ENCODE data around the gene TXNDC8.
A peak's percentile ranks its signal among the peaks of the same experiment; 100 is the strongest.

TXNDC8 gene

DNA sequence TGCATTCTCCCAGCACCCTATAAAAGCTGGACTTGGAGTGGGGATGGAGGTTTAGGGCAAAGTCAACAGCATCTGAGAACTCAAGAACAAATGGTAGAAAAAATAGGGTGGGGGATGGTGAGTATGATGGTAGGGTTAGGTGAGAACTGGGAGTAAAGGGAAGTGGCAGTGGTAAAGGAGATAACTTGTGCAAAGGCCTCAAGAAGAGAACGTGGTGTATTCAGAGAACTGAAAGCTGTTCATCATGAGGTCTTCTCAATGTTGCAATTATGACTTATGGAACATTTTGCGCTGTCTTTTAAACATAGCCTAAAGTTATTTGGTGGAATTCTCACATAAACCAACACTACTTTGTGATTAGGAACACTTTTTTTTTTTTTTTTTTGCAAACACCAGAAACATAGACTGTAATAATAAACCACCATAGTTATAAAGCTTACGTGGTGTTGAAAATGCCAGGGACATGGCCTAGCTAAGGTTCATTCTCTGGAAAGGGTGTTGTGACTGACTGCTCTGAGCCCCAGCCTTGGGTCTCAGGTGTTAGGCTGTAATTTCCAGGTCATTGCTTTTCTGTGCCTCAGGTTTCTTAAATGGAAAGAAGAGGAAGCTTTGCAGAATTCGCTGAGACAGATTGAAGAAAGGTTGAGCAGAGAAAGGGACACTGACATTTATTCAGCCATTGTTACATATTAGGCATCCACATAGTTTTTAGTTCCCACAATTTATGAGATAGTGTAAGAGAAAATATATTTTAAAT, 19.2 kb upstream of the TXNDC8 start:
- H3K4me3 ChIP-seq (ENCODE audit: insufficient read depth in 1 of 2, low read depth in 1 of 2, low read length in 2 of 2) = no peak overlapping the region
- no peak overlapping the region for H3K9ac ChIP-seq (ENCODE audit: low read length)
- H3K4me1 ChIP-seq (ENCODE audit: control insufficient read depth, insufficient read depth, low read depth, low read length) = no peaks in the 10 kb centered on the region
- no peak overlapping the region for H2AK5ac ChIP-seq (ENCODE audit: low read length, severe bottlenecking)
- H3K23ac ChIP-seq (ENCODE audit: low read length in 2 of 2) = no peak overlapping the region
- H3K4me2 ChIP-seq (ENCODE audit: low read length, poor library complexity, severe bottlenecking) = no peak overlapping the region
- no peak overlapping the region for H2BK12ac ChIP-seq (ENCODE audit: low read length in 2 of 2)
- H2BK5ac ChIP-seq (ENCODE audit: low read depth, low read length, poor library complexity, severe bottlenecking) = no peak overlapping the region
- no peaks in the 10 kb centered on the region for H3K79me1 ChIP-seq (replicated peaks; ENCODE audit: low read length, poor library complexity, severe bottlenecking)
- no peaks in the 10 kb centered on the region for H3K36me3 ChIP-seq (ENCODE audit: control insufficient read depth in 1 of 2, insufficient read depth in 2 of 2, low read depth in 1 of 2, low read length in 2 of 2)
- no peak overlapping the region for H2AFZ ChIP-seq (ENCODE audit: low read depth, low read length)
- H3K4ac ChIP-seq (ENCODE audit: low read depth in 1 of 2, low read length in 2 of 2) = no peak overlapping the region
- H4K91ac ChIP-seq (ENCODE audit: low read length) = no peak overlapping the region
- H4K8ac ChIP-seq (ENCODE audit: low read length) = no peak overlapping the region
- H3K9me3 ChIP-seq (ENCODE audit: control insufficient read depth, low read length) = no peaks in the 10 kb centered on the region
- no peak overlapping the region for H2BK120ac ChIP-seq (ENCODE audit: low read depth, low read length)
- no peak overlapping the region for H3K27ac ChIP-seq (ENCODE audit: low read length, poor library complexity, severe bottlenecking)
- 84% methylated on average over 3 of the region's 4 CpGs for WGBS
- H3K18ac ChIP-seq (ENCODE audit: low read depth in 1 of 2, low read length in 2 of 2) = no peak overlapping the region
- no peak for DNase-seq
- H3K27me3 ChIP-seq (ENCODE audit: control insufficient read depth in 1 of 2, insufficient read depth in 1 of 2, low read length in 2 of 2) = no peaks in the 10 kb centered on the region
- no peak overlapping the region for H3K14ac ChIP-seq (ENCODE audit: low read length in 2 of 2)
- no peak overlapping the region for H2BK15ac ChIP-seq (ENCODE audit: low read depth, poor library complexity, severe bottlenecking)

DNA sequence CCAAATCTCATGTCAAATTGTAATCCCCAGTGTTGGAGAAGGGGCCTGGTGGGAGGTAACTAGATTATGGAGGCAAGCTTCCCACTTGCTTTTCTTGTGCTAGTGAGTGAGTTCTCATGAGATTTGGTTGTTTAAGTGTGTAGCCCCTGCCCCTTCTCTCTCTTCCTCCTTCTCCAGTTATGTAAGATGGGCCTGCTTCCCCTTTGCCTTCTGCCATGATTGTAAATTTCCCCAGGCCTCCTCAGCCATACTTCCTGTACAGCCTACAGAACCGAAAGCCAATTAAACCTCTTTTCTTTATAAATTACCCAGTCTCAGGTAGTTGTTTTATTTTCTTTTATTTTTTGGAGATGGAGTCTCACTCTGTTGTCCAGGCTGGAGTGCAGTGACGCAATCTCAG, 18.2 kb upstream of the TXNDC8 start:
- H3K18ac ChIP-seq (ENCODE audit: low read depth in 1 of 2, low read length in 2 of 2) = no peak overlapping the region
- no peak overlapping the region for H3K27ac ChIP-seq (ENCODE audit: low read length, poor library complexity, severe bottlenecking)
- H2BK12ac ChIP-seq (ENCODE audit: low read length in 2 of 2) = no peak overlapping the region
- H3K4me3 ChIP-seq (ENCODE audit: insufficient read depth in 1 of 2, low read depth in 1 of 2, low read length in 2 of 2) = no peak overlapping the region
- H2BK5ac ChIP-seq (ENCODE audit: low read depth, low read length, poor library complexity, severe bottlenecking) = no peak overlapping the region
- no peak overlapping the region for H2BK15ac ChIP-seq (ENCODE audit: low read depth, poor library complexity, severe bottlenecking)
- DNase-seq = no peak
- H4K91ac ChIP-seq (ENCODE audit: low read length) = no peak overlapping the region
- H3K23ac ChIP-seq (ENCODE audit: low read length in 2 of 2) = no peak overlapping the region
- 100% methylated on average over 1 of the region's 2 CpGs for WGBS
- no peak overlapping the region for H2AFZ ChIP-seq (ENCODE audit: low read depth, low read length)
- H3K9me3 ChIP-seq (ENCODE audit: control insufficient read depth, low read length) = no peaks in the 10 kb centered on the region
- H3K4me2 ChIP-seq (ENCODE audit: low read length, poor library complexity, severe bottlenecking) = no peak overlapping the region
- no peak overlapping the region for H2AK5ac ChIP-seq (ENCODE audit: low read length, severe bottlenecking)
- H3K36me3 ChIP-seq (ENCODE audit: control insufficient read depth in 1 of 2, insufficient read depth in 2 of 2, low read depth in 1 of 2, low read length in 2 of 2) = no peaks in the 10 kb centered on the region
- no peaks in the 10 kb centered on the region for H3K27me3 ChIP-seq (ENCODE audit: control insufficient read depth in 1 of 2, insufficient read depth in 1 of 2, low read length in 2 of 2)
- no peak overlapping the region for H3K9ac ChIP-seq (ENCODE audit: low read length)
- no peaks in the 10 kb centered on the region for H3K4me1 ChIP-seq (ENCODE audit: control insufficient read depth, insufficient read depth, low read depth, low read length)
- no peak overlapping the region for H4K8ac ChIP-seq (ENCODE audit: low read length)
- H3K14ac ChIP-seq (ENCODE audit: low read length in 2 of 2) = no peak overlapping the region
- H3K4ac ChIP-seq (ENCODE audit: low read depth in 1 of 2, low read length in 2 of 2) = no peak overlapping the region
- H3K79me1 ChIP-seq (replicated peaks; ENCODE audit: low read length, poor library complexity, severe bottlenecking) = no peaks in the 10 kb centered on the region
- H2BK120ac ChIP-seq (ENCODE audit: low read depth, low read length) = no peak overlapping the region

DNA sequence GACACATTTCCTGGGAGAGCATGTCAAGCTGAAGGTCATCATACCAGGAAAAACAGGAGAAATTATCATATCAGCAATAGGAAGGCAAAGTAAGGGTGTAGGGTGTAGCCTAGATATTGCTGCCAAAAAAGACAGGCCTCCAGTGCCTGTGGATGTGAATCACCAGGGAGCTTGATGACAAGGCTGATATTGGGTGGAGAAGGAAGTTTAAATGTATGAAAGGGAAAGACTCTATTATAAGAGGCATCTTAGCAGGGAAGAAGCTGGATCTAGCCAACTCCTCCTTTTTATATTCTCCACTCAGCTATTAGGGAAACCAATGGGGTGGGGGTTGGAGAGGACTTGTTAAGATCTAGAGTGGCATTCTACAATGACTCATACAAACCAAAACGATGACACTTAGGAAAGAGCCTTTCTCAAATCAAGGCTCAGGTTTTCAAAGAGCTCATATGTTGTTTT, 13.4 kb upstream of the TXNDC8 start:
- Histone ChIP-seq H2BK120ac (ENCODE audit: low read depth, low read length) (no peak overlapping the region), H2BK15ac (ENCODE audit: low read depth, poor library complexity, severe bottlenecking) (no peak overlapping the region), H3K18ac (ENCODE audit: low read depth in 1 of 2, low read length in 2 of 2) (no peak overlapping the region), H3K4me1 (ENCODE audit: control insufficient read depth, insufficient read depth, low read depth, low read length) (no peaks in the 10 kb centered on the region), H3K27me3 (ENCODE audit: control insufficient read depth in 1 of 2, insufficient read depth in 1 of 2, low read length in 2 of 2) (no peaks in the 10 kb centered on the region), H2BK12ac (ENCODE audit: low read length in 2 of 2) (no peak overlapping the region), H2AFZ (ENCODE audit: low read depth, low read length) (no peak overlapping the region), H2BK5ac (ENCODE audit: low read depth, low read length, poor library complexity, severe bottlenecking) (no peak overlapping the region), H3K9me3 (ENCODE audit: control insufficient read depth, low read length) (no peaks in the 10 kb centered on the region), H3K27ac (ENCODE audit: low read length, poor library complexity, severe bottlenecking) (no peak overlapping the region), H2AK5ac (ENCODE audit: low read length, severe bottlenecking) (no peak overlapping the region), H3K4me2 (ENCODE audit: low read length, poor library complexity, severe bottlenecking) (no peak overlapping the region), H3K14ac (ENCODE audit: low read length in 2 of 2) (no peak overlapping the region), H3K79me1 (replicated peaks; ENCODE audit: low read length, poor library complexity, severe bottlenecking) (no peaks in the 10 kb centered on the region), H3K4me3 (ENCODE audit: insufficient read depth in 1 of 2, low read depth in 1 of 2, low read length in 2 of 2) (no peak overlapping the region), H3K23ac (ENCODE audit: low read length in 2 of 2) (no peak overlapping the region), H4K91ac (ENCODE audit: low read length) (no peak overlapping the region), H3K9ac (ENCODE audit: low read length) (peak overlapping the region; percentile 16), H3K4ac (ENCODE audit: low read depth in 1 of 2, low read length in 2 of 2) (no peak overlapping the region), H3K36me3 (ENCODE audit: control insufficient read depth in 1 of 2, insufficient read depth in 2 of 2, low read depth in 1 of 2, low read length in 2 of 2) (no peaks in the 10 kb centered on the region), H4K8ac (ENCODE audit: low read length) (no peak overlapping the region)
- no CpG with 5 or more reads among the region's 1 CpG for WGBS
- DNase-seq = peak; percentile 73

DNA sequence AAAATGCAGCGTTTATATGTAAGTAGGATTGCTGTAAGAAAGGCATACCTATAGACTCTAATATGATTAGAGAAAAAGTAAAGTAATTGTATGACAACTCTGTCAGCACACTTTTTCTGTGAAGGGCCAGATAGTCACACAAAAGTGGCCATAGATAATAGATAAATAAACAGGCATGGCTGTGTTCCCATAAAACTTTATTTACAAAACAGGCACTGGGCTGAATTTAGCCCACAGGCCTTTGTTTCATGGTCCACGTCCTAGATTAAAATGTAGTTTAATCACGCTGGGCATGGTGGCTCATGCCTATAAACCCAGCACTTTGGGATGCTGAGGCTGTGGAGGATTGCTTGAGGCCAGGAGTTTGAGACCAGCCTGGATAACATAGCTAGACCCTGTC, 8.7 kb upstream of the TXNDC8 start:
- no peak overlapping the region for H2BK15ac ChIP-seq (ENCODE audit: low read depth, poor library complexity, severe bottlenecking)
- no peak overlapping the region for H3K9ac ChIP-seq (ENCODE audit: low read length)
- H3K14ac ChIP-seq (ENCODE audit: low read length in 2 of 2) = no peak overlapping the region
- H2AFZ ChIP-seq (ENCODE audit: low read depth, low read length) = no peak overlapping the region
- no peak overlapping the region for H3K18ac ChIP-seq (ENCODE audit: low read depth in 1 of 2, low read length in 2 of 2)
- no peaks in the 10 kb centered on the region for H3K4me1 ChIP-seq (ENCODE audit: control insufficient read depth, insufficient read depth, low read depth, low read length)
- H3K27ac ChIP-seq (ENCODE audit: low read length, poor library complexity, severe bottlenecking) = no peak overlapping the region
- H3K9me3 ChIP-seq (ENCODE audit: control insufficient read depth, low read length) = no peaks in the 10 kb centered on the region
- no peak overlapping the region for H2BK12ac ChIP-seq (ENCODE audit: low read length in 2 of 2)
- no peak overlapping the region for H3K23ac ChIP-seq (ENCODE audit: low read length in 2 of 2)
- H3K4me3 ChIP-seq (ENCODE audit: insufficient read depth in 1 of 2, low read depth in 1 of 2, low read length in 2 of 2) = no peak overlapping the region
- H2BK5ac ChIP-seq (ENCODE audit: low read depth, low read length, poor library complexity, severe bottlenecking) = no peak overlapping the region
- H3K4ac ChIP-seq (ENCODE audit: low read depth in 1 of 2, low read length in 2 of 2) = no peak overlapping the region
- no peak overlapping the region for H2AK5ac ChIP-seq (ENCODE audit: low read length, severe bottlenecking)
- no peaks in the 10 kb centered on the region for H3K36me3 ChIP-seq (ENCODE audit: control insufficient read depth in 1 of 2, insufficient read depth in 2 of 2, low read depth in 1 of 2, low read length in 2 of 2)
- no peaks in the 10 kb centered on the region for H3K79me1 ChIP-seq (replicated peaks; ENCODE audit: low read length, poor library complexity, severe bottlenecking)
- H3K4me2 ChIP-seq (ENCODE audit: low read length, poor library complexity, severe bottlenecking) = no peak overlapping the region
- WGBS = 44% methylated on average over 2 of the region's 3 CpGs
- H4K91ac ChIP-seq (ENCODE audit: low read length) = no peak overlapping the region
- peaks cover 0 to 5% of the 10 kb centered on the region in 2 experiments for H3K27me3 ChIP-seq (ENCODE audit: control insufficient read depth in 1 of 2, insufficient read depth in 1 of 2, low read length in 2 of 2)
- H2BK120ac ChIP-seq (ENCODE audit: low read depth, low read length) = no peak overlapping the region
- DNase-seq = no peak
- H4K8ac ChIP-seq (ENCODE audit: low read length) = no peak overlapping the region
